GM23338 (cell line): ENCODE data around the gene ALMS1.

ENCODE experiments used
- EZH2 ChIP-seq: fragments of 200-600 bp; sonication (generic); IDR thresholded peaks from one replicate; pipeline ENCODE4 v1.8.0; 2017; ENCODE audit warnings: antibody characterized with exemption, mild to moderate bottlenecking, low read depth; ENCODE audit not compliant: unreplicated experiment
- POLR2AphosphoS5 ChIP-seq: IDR thresholded peaks from 2 replicates; pipeline ENCODE4 v1.6.1; 2016; ENCODE audit warnings: antibody characterized with exemption, low read depth
- STAT1 ChIP-seq: IDR thresholded peaks from one replicate; pipeline ENCODE4 v1.6.1; 2016; ENCODE audit warnings: antibody characterized with exemption; ENCODE audit not compliant: unreplicated experiment
- TF ChIP-seq, protein P1 (sequence below), 2 experiments: fragments of 200-600 bp in 1 of 2; sonication (generic) in 1 of 2; conservative IDR thresholded peaks; 2 replicates each; pipeline versions ENCODE4 v1.5.1 to v1.6.1; 2016 to 2017; ENCODE audit warnings: antibody characterized with exemption in 2 of 2, low read depth in 2 of 2, mild to moderate bottlenecking in 2 of 2, moderate library complexity in 1 of 2
- TF ChIP-seq, protein P2 (sequence below): IDR thresholded peaks from one replicate; pipeline ENCODE4 v1.6.1; 2018; ENCODE audit warnings: antibody characterized with exemption; ENCODE audit not compliant: unreplicated experiment

DNA sequence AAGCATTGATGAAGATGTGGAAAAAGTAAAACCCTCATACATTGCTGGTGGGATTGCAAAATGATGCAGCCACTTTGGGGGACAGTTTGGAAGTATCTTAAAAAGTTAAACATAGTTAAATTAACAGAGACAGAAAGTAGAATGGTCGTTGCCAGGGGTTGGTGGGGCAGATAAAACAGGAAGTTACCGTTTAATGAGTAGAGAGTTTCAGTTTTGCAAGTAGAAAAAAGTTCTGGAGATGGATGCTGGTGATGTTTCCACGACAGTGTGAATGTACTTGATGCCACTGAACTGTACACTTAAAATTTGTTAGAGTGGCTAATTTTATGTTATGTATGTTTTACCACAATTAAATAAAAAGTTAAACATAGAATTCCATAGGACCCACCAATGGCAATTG, 47.8 kb upstream of the ALMS1 start:
- TF ChIP-seq POLR2AphosphoS5, result no peak
- TF ChIP-seq, protein P1, sequence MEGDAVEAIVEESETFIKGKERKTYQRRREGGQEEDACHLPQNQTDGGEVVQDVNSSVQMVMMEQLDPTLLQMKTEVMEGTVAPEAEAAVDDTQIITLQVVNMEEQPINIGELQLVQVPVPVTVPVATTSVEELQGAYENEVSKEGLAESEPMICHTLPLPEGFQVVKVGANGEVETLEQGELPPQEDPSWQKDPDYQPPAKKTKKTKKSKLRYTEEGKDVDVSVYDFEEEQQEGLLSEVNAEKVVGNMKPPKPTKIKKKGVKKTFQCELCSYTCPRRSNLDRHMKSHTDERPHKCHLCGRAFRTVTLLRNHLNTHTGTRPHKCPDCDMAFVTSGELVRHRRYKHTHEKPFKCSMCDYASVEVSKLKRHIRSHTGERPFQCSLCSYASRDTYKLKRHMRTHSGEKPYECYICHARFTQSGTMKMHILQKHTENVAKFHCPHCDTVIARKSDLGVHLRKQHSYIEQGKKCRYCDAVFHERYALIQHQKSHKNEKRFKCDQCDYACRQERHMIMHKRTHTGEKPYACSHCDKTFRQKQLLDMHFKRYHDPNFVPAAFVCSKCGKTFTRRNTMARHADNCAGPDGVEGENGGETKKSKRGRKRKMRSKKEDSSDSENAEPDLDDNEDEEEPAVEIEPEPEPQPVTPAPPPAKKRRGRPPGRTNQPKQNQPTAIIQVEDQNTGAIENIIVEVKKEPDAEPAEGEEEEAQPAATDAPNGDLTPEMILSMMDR (conservative IDR thresholded peaks at IDR 0.05; ENCODE audit: low read depth in 2 of 2), result no peak
- no peak for TF ChIP-seq STAT1
- TF ChIP-seq, protein P2, sequence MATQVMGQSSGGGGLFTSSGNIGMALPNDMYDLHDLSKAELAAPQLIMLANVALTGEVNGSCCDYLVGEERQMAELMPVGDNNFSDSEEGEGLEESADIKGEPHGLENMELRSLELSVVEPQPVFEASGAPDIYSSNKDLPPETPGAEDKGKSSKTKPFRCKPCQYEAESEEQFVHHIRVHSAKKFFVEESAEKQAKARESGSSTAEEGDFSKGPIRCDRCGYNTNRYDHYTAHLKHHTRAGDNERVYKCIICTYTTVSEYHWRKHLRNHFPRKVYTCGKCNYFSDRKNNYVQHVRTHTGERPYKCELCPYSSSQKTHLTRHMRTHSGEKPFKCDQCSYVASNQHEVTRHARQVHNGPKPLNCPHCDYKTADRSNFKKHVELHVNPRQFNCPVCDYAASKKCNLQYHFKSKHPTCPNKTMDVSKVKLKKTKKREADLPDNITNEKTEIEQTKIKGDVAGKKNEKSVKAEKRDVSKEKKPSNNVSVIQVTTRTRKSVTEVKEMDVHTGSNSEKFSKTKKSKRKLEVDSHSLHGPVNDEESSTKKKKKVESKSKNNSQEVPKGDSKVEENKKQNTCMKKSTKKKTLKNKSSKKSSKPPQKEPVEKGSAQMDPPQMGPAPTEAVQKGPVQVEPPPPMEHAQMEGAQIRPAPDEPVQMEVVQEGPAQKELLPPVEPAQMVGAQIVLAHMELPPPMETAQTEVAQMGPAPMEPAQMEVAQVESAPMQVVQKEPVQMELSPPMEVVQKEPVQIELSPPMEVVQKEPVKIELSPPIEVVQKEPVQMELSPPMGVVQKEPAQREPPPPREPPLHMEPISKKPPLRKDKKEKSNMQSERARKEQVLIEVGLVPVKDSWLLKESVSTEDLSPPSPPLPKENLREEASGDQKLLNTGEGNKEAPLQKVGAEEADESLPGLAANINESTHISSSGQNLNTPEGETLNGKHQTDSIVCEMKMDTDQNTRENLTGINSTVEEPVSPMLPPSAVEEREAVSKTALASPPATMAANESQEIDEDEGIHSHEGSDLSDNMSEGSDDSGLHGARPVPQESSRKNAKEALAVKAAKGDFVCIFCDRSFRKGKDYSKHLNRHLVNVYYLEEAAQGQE, result no peak
- TF ChIP-seq EZH2, result no peak
